DND-41 (cell line): ENCODE data around the gene SLC1A4.
A peak's percentile ranks its signal among the peaks of the same experiment; 100 is the strongest.
"Not testable (repeated sequence)": the region's sequence is repeated elsewhere in the genome, so short reads cannot be mapped to it uniquely, and the experiment has no call there.

Source experiments
- ATAC-seq: fragments of 200-7000 bp; cut with Tn5 transposase; 3 replicates; pipeline ENCODE4 v1.9.1; 2021; ENCODE audit warnings: low read depth; ENCODE audit not compliant: insufficient read depth
- DNase-seq: peaks from one replicate; pipeline ENCODE4 v3.0.0-alpha.2; 2020
- H2AFZ ChIP-seq: 2 replicates; pipeline ENCODE4 v1.6.0; 2012; ENCODE audit warnings: low read depth, low read length
- H3K27ac ChIP-seq: 2 replicates; pipeline ENCODE4 v1.5.1; 2012; ENCODE audit warnings: low read length, inconsistent platforms
- H3K27me3 ChIP-seq: fragments of 200-600 bp; sonication (generic); 2 replicates; pipeline ENCODE4 v1.6.0; 2012; ENCODE audit warnings: low read length, mild to moderate bottlenecking, inconsistent platforms; ENCODE audit not compliant: insufficient read depth, poor library complexity
- H3K36me3 ChIP-seq: 2 replicates; pipeline ENCODE4 v1.5.1; 2012; ENCODE audit warnings: low read length, inconsistent platforms; ENCODE audit not compliant: insufficient read depth
- H3K4me1 ChIP-seq: 2 replicates; pipeline ENCODE4 v1.5.1; 2012; ENCODE audit warnings: mild to moderate bottlenecking, low read length; ENCODE audit not compliant: insufficient read depth
- H3K4me2 ChIP-seq: 2 replicates; pipeline ENCODE4 v1.6.0; 2012; ENCODE audit warnings: mild to moderate bottlenecking, moderate library complexity, low read length, inconsistent platforms; ENCODE audit not compliant: insufficient read depth
- H3K4me3 ChIP-seq, 2 experiments: fragments of 200-600 bp in 1 of 2; shearing (Covaris generic) in 1 of 2; 2 replicates each; pipeline ENCODE4 v1.5.1; 2012 to 2016; ENCODE audit warnings: inconsistent platforms in 2 of 2, low read length in 2 of 2, mild to moderate bottlenecking in 2 of 2, low read depth in 1 of 2, moderate library complexity in 1 of 2
- H3K79me2 ChIP-seq: 2 replicates; pipeline ENCODE4 v1.6.0; 2012; ENCODE audit warnings: low read length, inconsistent platforms; ENCODE audit not compliant: insufficient read depth
- H3K9ac ChIP-seq: 2 replicates; pipeline ENCODE4 v1.6.0; 2012; ENCODE audit warnings: low read depth, mild to moderate bottlenecking, inconsistent platforms, low read length, moderate library complexity
- H3K9me3 ChIP-seq: 2 replicates; pipeline ENCODE4 v1.5.1; 2012; ENCODE audit warnings: low read length, moderate library complexity, mild to moderate bottlenecking, inconsistent platforms; ENCODE audit not compliant: insufficient read depth, severe bottlenecking
- H4K20me1 ChIP-seq: 2 replicates; pipeline ENCODE4 v1.6.0; 2012; ENCODE audit warnings: low read length; ENCODE audit not compliant: insufficient read depth
- CTCF ChIP-seq: IDR thresholded peaks from 2 replicates; pipeline ENCODE4 v1.5.1; 2012; ENCODE audit warnings: borderline replicate concordance, low read length, moderate library complexity, mild to moderate bottlenecking; ENCODE audit not compliant: poor library complexity, severe bottlenecking; ENCODE audit errors: extremely low read depth
- EZH2 ChIP-seq: IDR thresholded peaks from 3 replicates; pipeline ENCODE4 v1.6.1; 2012; ENCODE audit warnings: borderline replicate concordance, low read depth, mild to moderate bottlenecking, moderate library complexity, low read length, inconsistent platforms; ENCODE audit not compliant: severe bottlenecking

Gene SLC1A4

DNA sequence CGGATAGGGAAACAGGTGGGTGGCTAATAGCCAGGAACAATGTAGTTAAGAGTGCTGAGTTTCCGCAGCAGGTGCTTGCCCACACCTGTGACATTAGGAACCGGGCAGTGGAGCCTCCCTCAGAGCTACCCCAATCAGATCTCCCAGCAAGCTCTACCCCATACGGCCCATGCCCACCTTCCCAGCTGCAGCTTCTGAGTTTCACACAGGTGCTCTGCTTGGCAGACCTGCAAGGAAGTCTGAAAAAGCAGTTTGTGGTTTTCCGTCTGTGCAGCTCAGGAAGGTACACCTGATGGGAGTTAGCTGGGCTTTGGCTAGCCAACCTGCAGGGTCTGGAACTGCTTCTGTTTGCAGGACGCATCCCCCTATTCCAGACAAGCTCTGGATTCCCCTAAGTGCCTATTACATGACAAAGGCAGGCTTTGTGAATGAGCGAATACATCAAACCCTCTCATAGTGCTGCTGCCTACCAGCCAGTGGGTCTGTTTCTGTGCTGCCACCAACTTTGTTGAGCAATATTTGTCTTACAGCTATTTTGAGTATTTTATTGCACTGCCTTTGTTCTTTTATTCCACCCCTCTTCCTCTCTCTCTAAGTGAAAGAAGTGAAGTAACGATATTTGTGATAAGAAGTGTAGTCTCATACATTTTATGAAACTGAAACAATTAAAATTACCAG lies 42.3 kb downstream of the SLC1A4 start:
- Histone ChIP-seq H3K9ac (no peak overlapping the region), H2AFZ (no peak overlapping the region), H3K4me2 (no peak overlapping the region), H3K36me3 (no peaks in the 10 kb centered on the region), H3K9me3 (no peaks in the 10 kb centered on the region), H3K27me3 (no peaks in the 10 kb centered on the region), H3K4me3 (no peak overlapping the region), H3K4me1 (0 out of 2 replicates have a peak, but pooled peaks cover 7% of the 10 kb centered on the region), H3K79me2 (no peaks in the 10 kb centered on the region), H4K20me1 (no peaks in the 10 kb centered on the region), H3K27ac (peak overlapping the region; percentile 21; the same call in 1 of the 2 replicates)
- TF ChIP-seq EZH2 (no peak), CTCF (no peak)
- ATAC-seq (peak; percentile 44), DNase-seq (no peak)

DNA sequence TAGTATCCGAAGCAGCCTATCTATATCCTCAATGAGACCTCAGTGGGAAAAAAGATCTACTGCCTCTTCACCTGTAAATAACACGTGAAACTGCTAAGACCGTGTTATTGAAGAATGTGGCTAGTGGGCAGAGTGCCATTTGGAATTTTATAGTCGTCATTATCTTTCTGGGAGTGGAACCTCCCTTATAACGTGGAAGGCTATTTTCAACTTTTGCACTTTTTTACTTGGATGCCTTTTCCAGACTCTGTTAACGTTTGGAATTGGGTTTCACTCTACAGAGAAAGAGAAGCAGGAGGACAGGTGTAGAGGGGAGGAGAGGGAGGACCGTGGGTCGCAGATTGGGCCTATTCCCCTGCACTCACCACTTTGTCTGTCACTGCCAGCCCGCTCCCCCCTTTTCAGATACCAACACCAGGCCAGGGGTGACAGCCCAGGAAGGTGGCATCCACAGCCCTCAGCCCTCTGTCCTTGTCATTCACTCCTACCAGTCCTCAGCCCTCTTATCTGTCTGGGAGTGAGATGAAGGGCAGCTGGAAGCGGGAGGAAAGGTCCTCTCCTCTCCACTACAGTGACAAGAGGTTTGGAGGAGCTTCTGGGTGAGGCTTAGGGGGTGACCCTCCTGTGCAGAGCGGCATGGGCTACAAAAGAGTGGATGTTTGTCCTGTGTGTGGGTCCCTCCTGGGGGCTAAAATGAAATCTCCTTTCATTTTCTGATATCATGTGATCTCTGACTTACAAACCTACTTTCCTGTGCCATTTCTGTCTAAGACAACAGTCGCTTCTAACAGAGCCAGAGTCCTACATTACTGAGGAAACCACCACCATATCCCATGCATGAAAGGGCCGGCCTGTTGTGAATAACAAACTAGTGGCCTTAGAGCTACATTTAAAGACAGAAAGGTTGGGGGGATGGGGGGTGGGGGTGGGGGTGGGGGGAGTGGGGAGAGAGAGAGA lies 43.1 kb downstream of the SLC1A4 start:
- H3K4me3 ChIP-seq: no peak overlapping the region
- no peak overlapping the region for H3K4me2 ChIP-seq
- DNase-seq: no peak
- no peak for TF ChIP-seq EZH2
- TF ChIP-seq CTCF: no peak
- no peak for ATAC-seq
- no peak overlapping the region; the same call in 1 of the 2 replicates for H3K27ac ChIP-seq
- no peak overlapping the region for H2AFZ ChIP-seq
- H3K79me2 ChIP-seq: no peaks in the 10 kb centered on the region
- H3K9ac ChIP-seq: no peak overlapping the region
- no peaks in the 10 kb centered on the region for H3K27me3 ChIP-seq
- H3K4me1 ChIP-seq: 0 out of 2 replicates have a peak, but pooled peaks cover 7% of the 10 kb centered on the region
- H4K20me1 ChIP-seq: no peaks in the 10 kb centered on the region
- no peaks in the 10 kb centered on the region for H3K9me3 ChIP-seq
- H3K36me3 ChIP-seq: no peaks in the 10 kb centered on the region

DNA sequence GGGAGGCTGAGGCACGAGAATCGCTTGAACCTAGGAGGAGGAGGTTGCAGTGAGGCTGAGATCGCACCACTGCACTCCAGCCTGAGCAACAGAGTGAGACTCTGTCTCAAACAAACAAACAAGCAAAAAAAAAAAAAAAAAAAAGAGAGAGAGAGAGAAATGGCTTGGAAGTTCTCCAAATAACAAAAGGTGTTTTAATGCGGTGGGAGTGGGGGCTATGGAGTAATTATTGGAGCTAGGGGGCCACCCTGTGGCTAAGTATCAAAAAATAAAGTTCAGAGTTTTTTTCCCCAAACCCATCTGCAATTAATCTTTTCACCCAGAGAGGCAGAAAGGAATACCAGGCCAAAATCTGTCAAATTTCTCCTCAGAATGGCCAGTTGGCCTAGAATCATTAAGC lies 44.0 kb downstream of the SLC1A4 start:
- Histone ChIP-seq H3K79me2 (no peaks in the 10 kb centered on the region), H3K9me3 (no peaks in the 10 kb centered on the region), H3K27ac (no peak overlapping the region), H4K20me1 (no peaks in the 10 kb centered on the region), H2AFZ (no peak overlapping the region), H3K27me3 (no peaks in the 10 kb centered on the region), H3K4me3 (no peak overlapping the region), H3K9ac (no peak overlapping the region), H3K4me1 (0 out of 2 replicates have a peak, but pooled peaks cover 7% of the 10 kb centered on the region), H3K4me2 (no peak overlapping the region), H3K36me3 (no peaks in the 10 kb centered on the region)
- ATAC-seq: 0 out of 3 replicates have a peak, but pooled peaks have one; percentile 50
- TF ChIP-seq EZH2 (no peak), CTCF (peak; percentile 43)
- DNase-seq: peak; percentile 46

DNA sequence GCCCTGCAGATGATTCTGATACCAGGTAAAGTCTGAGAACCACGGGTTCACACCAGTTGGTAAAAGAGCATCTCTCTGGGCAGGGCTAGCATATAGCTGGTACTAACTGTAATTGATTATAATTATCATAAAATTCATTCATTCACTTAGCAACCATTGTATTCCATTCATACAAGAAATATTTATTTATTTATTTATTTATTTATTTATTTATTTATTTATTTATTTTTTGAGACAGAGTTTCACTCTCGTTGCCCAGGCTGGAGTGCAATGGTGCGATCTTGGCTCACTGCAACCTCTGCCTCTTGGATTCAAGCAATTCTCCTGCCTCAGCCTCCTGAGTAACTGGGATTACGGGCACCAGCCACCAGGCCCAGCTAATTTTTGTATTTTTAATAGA lies 44.5 kb downstream of the SLC1A4 start:
- H3K36me3 ChIP-seq, H3K4me1 ChIP-seq, H3K9me3 ChIP-seq, H2AFZ ChIP-seq, H4K20me1 ChIP-seq, H3K4me3 ChIP-seq, H3K27me3 ChIP-seq, H3K79me2 ChIP-seq, H3K4me2 ChIP-seq, DNase-seq, H3K9ac ChIP-seq, H3K27ac ChIP-seq: not testable (repeated sequence)
- ATAC-seq: 0 out of 3 replicates have a peak, but pooled peaks have one; percentile 15
